GM19467 (cell line): ENCODE results near the gene ZBTB8OS.

Experiments
- ATAC-seq: cut with Tn5 transposase; IDR thresholded peaks from one replicate; pipeline ENCODE4 v1.9.1; 2021; ENCODE audit warnings: mild to moderate bottlenecking, moderate library complexity; ENCODE audit not compliant: unreplicated experiment

Gene ZBTB8OS

GRCh38 chr1:32612189-32612881 lies 38.0 kb downstream of the ZBTB8OS start:
- no peak for ATAC-seq

- no peak for ATAC-seq
Observed at GRCh38 chr1:32611859-32612188, 38.5 kb downstream of the ZBTB8OS start.

GRCh38 chr1:32609180-32609579 lies 41.2 kb downstream of the ZBTB8OS start:
- ATAC-seq = no peak

- no peak for ATAC-seq
Observed at GRCh38 chr1:32606565-32607371, 43.6 kb downstream of the ZBTB8OS start.

- no peak for ATAC-seq
Observed at GRCh38 chr1:32605711-32606424, 44.5 kb downstream of the ZBTB8OS start.

GRCh38 chr1:32600034-32600433 lies 50.3 kb downstream of the ZBTB8OS start:
- no peak for ATAC-seq

GRCh38 chr1:32592943-32593342 lies 57.4 kb downstream of the ZBTB8OS start:
- ATAC-seq = no peak

GRCh38 chr1:32580348-32581017 lies 69.9 kb downstream of the ZBTB8OS start:
- no peak for ATAC-seq
